Transverse colon (tissue), 4 donors: ENCODE measurements around the gene AQP12B. TPM values are rescaled to one million over a fixed set of nuclear protein-coding genes. Genes with fewer than 3 reads are reported as not detected.

Experiments used
- DNase-seq: peaks from one replicate; pipeline ENCODE4 v3.0.0-alpha.2; 2019
- H3K27ac ChIP-seq, 4 donors: fragments of 200-600 bp; sonication (generic); 2 replicates each; pipeline ENCODE4 v1.5.1; 2016 to 2018; ENCODE audit warnings: inconsistent platforms in 4 of 4
- H3K27me3 ChIP-seq: fragments of 200-600 bp; sonication (generic); 2 replicates; pipeline ENCODE4 v1.5.1; 2017; ENCODE audit warnings: inconsistent platforms
- H3K36me3 ChIP-seq, 4 donors: fragments of 200-600 bp; sonication (generic); 2 replicates each; pipeline ENCODE4 v1.5.1; 2017 to 2019; ENCODE audit warnings: inconsistent platforms in 4 of 4
- H3K4me1 ChIP-seq, 4 donors: fragments of 200-600 bp; sonication (generic); 2 replicates each; pipeline ENCODE4 v1.5.1; 2017 to 2020; ENCODE audit warnings: inconsistent platforms in 4 of 4
- H3K4me3 ChIP-seq, 4 donors: fragments of 200-600 bp; sonication (generic); 1 replicate in 1 of 4; 2 replicates in 3 of 4; pipeline versions ENCODE4 v1.5.1 to v1.6.1; 2017 to 2019; ENCODE audit warnings: inconsistent platforms in 4 of 4
- H3K9me3 ChIP-seq, 2 donors: fragments of 200-600 bp; sonication (generic); 2 replicates each; pipeline ENCODE4 v1.5.1; 2017 to 2019; ENCODE audit warnings: inconsistent platforms in 2 of 2
- EP300 ChIP-seq: sonication (generic); formaldehyde crosslinking; IDR thresholded peaks from one replicate; pipeline ENCODE4 v1.6.1; 2017; ENCODE audit warnings: antibody characterized with exemption, low read depth
- POLR2A ChIP-seq: fragments of 450-650 bp; IDR thresholded peaks from one replicate; pipeline ENCODE4 v1.6.1; 2016; ENCODE audit warnings: antibody characterized with exemption, mild to moderate bottlenecking, moderate library complexity
- POLR2AphosphoS5 ChIP-seq, 3 donors: sonication (generic); formaldehyde crosslinking; IDR thresholded peaks; one replicate each; pipeline ENCODE4 v1.6.1; 2016; ENCODE audit warnings: antibody characterized with exemption in 3 of 3
- WGBS, 2 donors: methylation state at CpG; one replicate each; pipeline ENCODE4 v1.1.5; 2018; ENCODE audit warnings: low coverage in 1 of 2; 5-methylcytosine and 5-hydroxymethylcytosine counted together
- in situ Hi-C, 4 donors: fragments of 200-750 bp; cut with MboI; loops; one replicate each; pipeline versions ENCODE4 v1.15.0 to v1.15.1; 2017; ENCODE audit warnings: low sequenced_read_pairs in 3 of 4, low pct_ligation_motif_present in 1 of 4, low pct_unique_long_range_greater_than_20kb in 1 of 4
- intact Hi-C: fragments of 100-400 bp; cut with DNase I; formaldehyde crosslinking; loops from one replicate; pipeline ENCODE4 v1.15.1; 2023; ENCODE audit warnings: low total_unique reads
- total RNA-seq, 4 donors: library from RNA; depleted of rRNA; stranded (reverse); fragments of >200 nt; gene quantifications; one replicate each; pipeline ENCODE4 v1.1.0, GENCODE V29; 2016
- TF ChIP-seq, protein P1 (sequence below), 5 experiments: fragments of 200-600 bp in 3 of 5; fragments of 450-650 bp in 2 of 5; sonication (generic) in 3 of 5; IDR thresholded peaks; 1 replicate in 2 of 5; 2 replicates in 3 of 5; pipeline ENCODE4 v1.5.1; 2016 to 2017; ENCODE audit warnings: antibody characterized with exemption in 5 of 5, inconsistent platforms in 3 of 5, mild to moderate bottlenecking in 2 of 5, moderate library complexity in 1 of 5

Gene AQP12B
- total RNA-seq, 4 donors from 2014 or later = 0.55 to 1.5 TPM; not detected in 2

DNA sequence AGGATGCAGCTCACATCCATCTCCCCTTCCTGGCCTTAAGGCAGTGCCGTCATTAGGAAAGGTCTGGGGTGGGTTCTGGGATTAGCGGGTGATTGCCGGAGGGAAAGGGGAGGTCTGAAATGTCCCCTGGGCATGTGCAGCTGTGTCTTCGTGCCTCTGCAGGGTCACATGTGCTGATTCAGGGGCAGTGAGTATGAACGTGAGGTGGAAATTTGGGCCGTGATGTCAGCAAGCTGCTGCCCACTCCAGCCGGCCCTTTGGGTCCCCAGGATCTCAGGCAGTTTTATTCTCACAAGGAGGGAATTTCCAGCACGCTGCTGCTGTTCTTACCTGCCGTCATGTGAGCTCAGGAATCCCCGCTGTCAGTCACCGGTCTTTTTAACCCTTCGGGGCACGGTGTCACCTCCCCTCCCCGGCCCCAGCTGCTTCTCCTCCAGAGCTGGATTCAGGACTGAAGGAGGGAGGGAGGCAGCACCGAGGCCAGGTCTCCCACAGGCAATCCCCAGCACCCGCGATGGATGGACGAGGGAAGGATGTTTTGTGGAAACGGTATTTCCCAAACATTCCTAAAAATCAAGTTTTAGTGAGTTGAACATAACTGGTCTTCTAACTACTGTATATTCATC, 33.9 kb downstream of the AQP12B start:
- intact Hi-C loops (no loop called here), in situ Hi-C loops (no loop called here)
- H3K36me3 ChIP-seq = no peaks in the 10 kb centered on the region
- H3K4me3 ChIP-seq = no peak overlapping the region
- peaks cover 63% of the 10 kb centered on the region for H3K27me3 ChIP-seq
- WGBS, 2 donors = 40% methylated on average over 19 of the region's 19 CpGs; no CpG with 5 or more reads in 1 of the 2 donors
- no peak for DNase-seq
- H3K27ac ChIP-seq = no peak overlapping the region
- no peaks in the 10 kb centered on the region for H3K4me1 ChIP-seq
- no peaks in the 10 kb centered on the region for H3K9me3 ChIP-seq
- no peak for TF ChIP-seq EP300
- no peak for TF ChIP-seq POLR2A
- TF ChIP-seq, protein P1, sequence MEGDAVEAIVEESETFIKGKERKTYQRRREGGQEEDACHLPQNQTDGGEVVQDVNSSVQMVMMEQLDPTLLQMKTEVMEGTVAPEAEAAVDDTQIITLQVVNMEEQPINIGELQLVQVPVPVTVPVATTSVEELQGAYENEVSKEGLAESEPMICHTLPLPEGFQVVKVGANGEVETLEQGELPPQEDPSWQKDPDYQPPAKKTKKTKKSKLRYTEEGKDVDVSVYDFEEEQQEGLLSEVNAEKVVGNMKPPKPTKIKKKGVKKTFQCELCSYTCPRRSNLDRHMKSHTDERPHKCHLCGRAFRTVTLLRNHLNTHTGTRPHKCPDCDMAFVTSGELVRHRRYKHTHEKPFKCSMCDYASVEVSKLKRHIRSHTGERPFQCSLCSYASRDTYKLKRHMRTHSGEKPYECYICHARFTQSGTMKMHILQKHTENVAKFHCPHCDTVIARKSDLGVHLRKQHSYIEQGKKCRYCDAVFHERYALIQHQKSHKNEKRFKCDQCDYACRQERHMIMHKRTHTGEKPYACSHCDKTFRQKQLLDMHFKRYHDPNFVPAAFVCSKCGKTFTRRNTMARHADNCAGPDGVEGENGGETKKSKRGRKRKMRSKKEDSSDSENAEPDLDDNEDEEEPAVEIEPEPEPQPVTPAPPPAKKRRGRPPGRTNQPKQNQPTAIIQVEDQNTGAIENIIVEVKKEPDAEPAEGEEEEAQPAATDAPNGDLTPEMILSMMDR (IDR thresholded peaks at IDR 0.05) = no peak
- no peak for TF ChIP-seq POLR2AphosphoS5 (IDR thresholded peaks at IDR 0.05)

DNA sequence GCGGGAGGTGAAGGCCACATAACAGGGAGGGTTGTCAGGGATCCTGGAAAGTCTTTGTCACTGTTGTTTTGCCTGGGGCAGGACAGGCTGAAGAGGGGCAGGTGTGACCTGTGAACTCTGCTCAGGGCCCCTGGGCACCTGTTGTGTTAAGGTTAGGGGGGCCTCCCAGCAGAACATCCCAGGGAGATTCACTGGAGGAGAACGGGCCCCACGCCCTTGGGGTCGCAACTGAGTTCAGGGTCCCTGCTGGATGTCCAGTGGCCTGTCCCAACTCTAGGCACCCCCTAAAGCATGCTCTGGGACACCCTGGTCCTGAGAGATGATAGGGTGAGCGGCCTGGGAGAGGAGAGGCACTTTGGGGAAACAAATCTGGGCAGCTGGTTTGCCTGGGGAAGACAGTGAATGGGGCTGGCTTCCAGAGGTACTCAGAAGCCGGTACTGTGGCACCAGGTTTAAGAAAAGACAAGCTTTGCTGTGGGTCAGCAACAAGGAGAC, 34.5 kb downstream of the AQP12B start:
- TF ChIP-seq EP300 (no peak), POLR2AphosphoS5 (IDR thresholded peaks at IDR 0.05) (no peak), POLR2A (no peak)
- TF ChIP-seq, protein P1 (IDR thresholded peaks at IDR 0.05) = no peak
- in situ Hi-C loops (no loop called here), intact Hi-C loops (no loop called here)
- H3K27ac ChIP-seq = no peak overlapping the region
- no peaks in the 10 kb centered on the region for H3K36me3 ChIP-seq
- no peak for DNase-seq
- H3K27me3 ChIP-seq = peaks cover 63% of the 10 kb centered on the region
- no peak overlapping the region for H3K4me3 ChIP-seq
- no peaks in the 10 kb centered on the region for H3K4me1 ChIP-seq
- 75% methylated on average over 6 of the region's 6 CpGs; no CpG with 5 or more reads in 1 of the 2 donors for WGBS, 2 donors
- H3K9me3 ChIP-seq = no peaks in the 10 kb centered on the region

DNA sequence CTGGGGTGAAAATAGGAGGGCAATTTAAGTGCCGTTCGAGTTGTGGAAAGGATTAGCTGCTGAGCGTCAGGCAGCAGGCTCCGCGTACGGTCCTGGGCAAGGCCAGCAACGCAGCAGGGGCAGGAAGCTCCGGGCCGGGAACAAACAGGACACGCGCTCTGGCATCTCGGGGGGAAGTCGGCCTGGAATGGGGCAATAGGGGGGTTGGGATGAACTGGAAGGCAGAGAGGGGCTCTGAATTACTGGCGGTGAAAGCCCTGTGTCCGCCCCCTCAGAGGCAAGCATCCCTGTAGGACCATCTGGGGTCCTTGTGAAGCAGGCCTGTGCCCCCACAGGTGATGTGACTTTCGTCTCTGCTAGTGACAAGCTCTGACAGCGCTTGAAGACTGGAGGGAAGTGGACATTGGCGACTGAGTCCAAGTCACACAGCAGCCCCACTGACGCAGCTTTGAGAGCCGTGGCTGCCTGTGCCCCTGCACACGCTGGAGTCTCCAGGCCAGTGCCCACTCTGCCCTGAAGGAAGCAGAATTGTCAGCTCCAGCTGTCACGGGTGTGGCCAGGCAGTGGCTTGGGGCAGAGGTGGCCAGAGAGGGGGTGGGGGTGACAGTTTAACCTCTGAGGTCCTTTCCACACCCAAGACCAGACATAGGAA, 35.1 kb downstream of the AQP12B start:
- 74% methylated on average over 22 of the region's 22 CpGs; no CpG with 5 or more reads in 1 of the 2 donors for WGBS, 2 donors
- DNase-seq = no peak
- in situ Hi-C loops = no loop called here
- intact Hi-C loops = no loop called here
- Histone ChIP-seq H3K4me1 (no peaks in the 10 kb centered on the region), H3K27ac (no peak overlapping the region), H3K36me3 (no peaks in the 10 kb centered on the region), H3K4me3 (no peak overlapping the region), H3K9me3 (no peaks in the 10 kb centered on the region), H3K27me3 (peaks cover 63% of the 10 kb centered on the region)
- no peak for TF ChIP-seq EP300
- TF ChIP-seq, protein P1 (IDR thresholded peaks at IDR 0.05) = no peak
- no peak for TF ChIP-seq POLR2A
- no peak for TF ChIP-seq POLR2AphosphoS5 (IDR thresholded peaks at IDR 0.05)

DNA sequence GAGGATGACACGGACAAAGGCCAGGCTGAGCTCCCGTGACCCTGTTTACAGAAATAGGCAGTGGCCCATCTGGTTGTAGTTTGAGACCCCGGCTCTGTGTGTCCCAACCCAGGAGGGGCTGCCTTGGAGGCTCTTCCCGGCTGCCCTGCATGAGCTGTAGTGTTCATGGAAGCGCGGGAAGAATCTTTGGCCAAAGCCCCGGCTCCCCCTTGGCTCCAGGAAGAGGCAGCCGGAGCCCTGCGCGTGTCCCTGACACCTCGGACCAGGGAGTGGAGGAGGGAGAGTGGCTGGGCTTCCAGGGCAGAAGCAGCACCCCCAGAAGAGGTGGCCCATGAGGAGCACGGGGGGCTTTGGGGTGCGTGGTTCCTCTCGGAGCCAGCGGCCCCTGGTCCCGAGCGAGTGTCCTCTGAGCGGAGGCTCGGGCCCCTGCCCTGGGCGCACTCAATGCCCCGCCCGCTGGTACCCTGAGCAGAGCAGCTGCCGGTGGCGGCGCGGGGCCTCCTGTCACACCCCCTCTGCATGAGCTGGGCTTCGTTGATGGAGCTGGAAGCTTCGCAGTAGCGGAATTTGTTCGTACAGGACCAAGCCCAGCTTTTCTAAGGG, 35.7 kb downstream of the AQP12B start:
- no peak for TF ChIP-seq POLR2A
- TF ChIP-seq, protein P1 (IDR thresholded peaks at IDR 0.05) = no peak
- no peak for DNase-seq
- intact Hi-C loops = no loop called here
- no peak overlapping the region for H3K27ac ChIP-seq
- 70% methylated on average over 21 of the region's 30 CpGs; no CpG with 5 or more reads in 1 of the 2 donors for WGBS, 2 donors
- H3K36me3 ChIP-seq = no peaks in the 10 kb centered on the region
- in situ Hi-C loops = no loop called here
- no peaks in the 10 kb centered on the region for H3K4me1 ChIP-seq
- H3K27me3 ChIP-seq = peaks cover 66% of the 10 kb centered on the region
- no peak overlapping the region for H3K4me3 ChIP-seq
- H3K9me3 ChIP-seq = no peaks in the 10 kb centered on the region
